PC-3 (cell line): ENCODE results near the gene CEP95. TPM values are rescaled to one million over a fixed set of nuclear protein-coding genes. Genes with fewer than 3 reads are reported as not detected.
A peak's percentile ranks its signal among the peaks of the same experiment; 100 is the strongest.

Source experiments
- ATAC-seq: fragments of 200-7000 bp; cut with Tn5 transposase; 2 replicates; pipeline ENCODE4 v1.9.1; 2020; ENCODE audit warnings: mild to moderate bottlenecking, moderate library complexity
- BruUV-seq: library from RNA; stranded (reverse); fragments of 400-500 nt; replicated peaks from 2 replicates; lab custom pipeline; 2021; lab: Mats Ljungman, UMichigan
- CTCF ChIA-PET: fragments of 300-600 bp; sonication (Branson Sonifier 250); formaldehyde crosslinking; loops from one replicate; lab custom pipeline; 2022; ENCODE audit warnings: antibody characterized with exemption; lab: Charles Lee
- POLR2A ChIA-PET: fragments of 300-600 bp; sonication (Branson Sonifier 250); formaldehyde crosslinking; loops from one replicate; lab custom pipeline; 2022; ENCODE audit warnings: antibody characterized with exemption; ENCODE audit not compliant: unreplicated experiment; lab: Charles Lee
- DNase-seq: peaks from one replicate; pipeline ENCODE4 v3.0.0-alpha.2; 2015
- H2AFZ ChIP-seq: fragments of 300-600 bp; sonication (generic); 2 replicates; pipeline ENCODE4 v1.6.0; 2016; ENCODE audit warnings: antibody characterized with exemption, low read length
- H3F3A ChIP-seq: fragments of 300-600 bp; sonication (generic); one replicate; pipeline ENCODE4 v1.6.0; 2017; ENCODE audit warnings: antibody characterized with exemption, low read length, control low read depth, mild to moderate bottlenecking; ENCODE audit not compliant: unreplicated experiment
- H3K27ac ChIP-seq: fragments of 300-600 bp; sonication (generic); 2 replicates; pipeline ENCODE4 v1.5.1; 2016; ENCODE audit warnings: mild to moderate bottlenecking, low read length
- H3K27me3 ChIP-seq: fragments of 300-600 bp; sonication (generic); 2 replicates; pipeline ENCODE4 v1.6.1; 2016; ENCODE audit warnings: low read length, mixed read lengths
- H3K36me3 ChIP-seq: fragments of 300-600 bp; sonication (generic); 2 replicates; pipeline ENCODE4 v1.6.1; 2016; ENCODE audit warnings: low read depth, mixed run types, low read length, mixed read lengths
- H3K4me1 ChIP-seq: fragments of 300-600 bp; sonication (generic); 2 replicates; pipeline ENCODE4 v1.5.1; 2016; ENCODE audit warnings: low read length; ENCODE audit not compliant: insufficient read depth
- H3K4me2 ChIP-seq: fragments of 300-600 bp; sonication (generic); 2 replicates; pipeline ENCODE4 v1.6.0; 2016; ENCODE audit warnings: low read length
- H3K4me3 ChIP-seq: fragments of 300-600 bp; sonication (generic); 2 replicates; pipeline ENCODE4 v1.5.1; 2016; ENCODE audit warnings: mild to moderate bottlenecking, low read length, mixed read lengths
- H3K79me2 ChIP-seq: fragments of 300-600 bp; sonication (generic); 2 replicates; pipeline ENCODE4 v1.6.1; 2017; ENCODE audit warnings: low read length, mixed read lengths
- H3K9ac ChIP-seq: fragments of 300-600 bp; sonication (generic); 2 replicates; pipeline ENCODE4 v1.6.0; 2016; ENCODE audit warnings: mild to moderate bottlenecking, low read length
- H3K9me2 ChIP-seq: fragments of 300-600 bp; sonication (generic); replicated peaks from 2 replicates; pipeline ENCODE4 v1.6.1; 2016; ENCODE audit warnings: mixed run types, low read length, mixed read lengths
- H3K9me3 ChIP-seq: fragments of 300-600 bp; sonication (generic); 2 replicates; pipeline ENCODE4 v1.6.1; 2016; ENCODE audit warnings: low read length, mixed read lengths
- H4K20me1 ChIP-seq: fragments of 300-600 bp; sonication (generic); 2 replicates; pipeline ENCODE4 v1.6.1; 2016; ENCODE audit warnings: low read length, mixed read lengths
- CTCF ChIP-seq: fragments of 300-600 bp; sonication (generic); conservative IDR thresholded peaks from 2 replicates; pipeline ENCODE4 v1.5.1; 2017; ENCODE audit warnings: antibody characterized with exemption, low read depth, mild to moderate bottlenecking, low read length
- EZH2 ChIP-seq: fragments of 300-600 bp; sonication (generic); IDR thresholded peaks from one replicate; pipeline ENCODE4 v1.6.1; 2017; ENCODE audit warnings: antibody characterized with exemption, mild to moderate bottlenecking, low read length; ENCODE audit not compliant: unreplicated experiment
- EZH2phosphoT487 ChIP-seq: fragments of 300-600 bp; sonication (generic); IDR thresholded peaks from 2 replicates; pipeline ENCODE4 v1.6.1; 2018; ENCODE audit warnings: mild to moderate bottlenecking, antibody characterized with exemption, low read length, borderline replicate concordance
- intact Hi-C: fragments of 100-400 bp; cut with micrococcal nuclease; formaldehyde crosslinking; loops from 2 replicates; pipeline ENCODE4 v1.9.0; 2023
- total RNA-seq: library from RNA; depleted of rRNA; stranded (reverse); fragments of >200 nt; gene quantifications from 2 replicates; pipeline ENCODE4 v1.2.3, GENCODE V29; 2014

CEP95 gene
- total RNA-seq, 1 experiment from 2014 or later = 32.4 TPM

- DNase-seq (no peak), ATAC-seq (no peak)
- no peak for TF ChIP-seq EZH2phosphoT487
- TF ChIP-seq CTCF = no peak
- TF ChIP-seq EZH2 = no peak
- H3K4me1 ChIP-seq = peaks cover 66% of the 10 kb centered on the region
- H3K9me2 ChIP-seq = no peaks in the 10 kb centered on the region
- intact Hi-C loops = no loop called here
- H3K27me3 ChIP-seq = no peaks in the 10 kb centered on the region
- peaks cover 51% of the 10 kb centered on the region for H3F3A ChIP-seq
- H3K79me2 ChIP-seq = peaks cover 79% of the 10 kb centered on the region
- peak overlapping the region; percentile 86 for H3K4me2 ChIP-seq
- H3K36me3 ChIP-seq = peaks cover 73% of the 10 kb centered on the region
- H2AFZ ChIP-seq = no peak overlapping the region
- ChIA-PET CTCF (no interaction called here), POLR2A (no interaction called here)
- BruUV-seq = no TSS peak
- H4K20me1 ChIP-seq = peaks cover 81% of the 10 kb centered on the region
- peak overlapping the region; percentile 86 for H3K4me3 ChIP-seq
- no peak overlapping the region for H3K27ac ChIP-seq
- H3K9ac ChIP-seq = no peak overlapping the region; the same call in 1 of the 2 replicates
- no peaks in the 10 kb centered on the region for H3K9me3 ChIP-seq
Measured at GRCh38 chr17:64503341-64503740, 3.4 kb upstream of the CEP95 start.

- ChIA-PET CTCF (no interaction called here), POLR2A (no interaction called here)
- peaks cover 62% of the 10 kb centered on the region for H3K4me1 ChIP-seq
- peak overlapping the region; percentile 97 for H3K9ac ChIP-seq
- no peak overlapping the region for H3K27ac ChIP-seq
- peak overlapping the region; percentile 86 for H3K4me2 ChIP-seq
- no peak for DNase-seq
- H3K27me3 ChIP-seq = no peaks in the 10 kb centered on the region
- H3K4me3 ChIP-seq = peak overlapping the region; percentile 86
- intact Hi-C loops = no loop called here
- peaks cover 87% of the 10 kb centered on the region for H3K79me2 ChIP-seq
- peaks cover 43% of the 10 kb centered on the region for H3F3A ChIP-seq
- H4K20me1 ChIP-seq = peaks cover 80% of the 10 kb centered on the region
- H3K36me3 ChIP-seq = peaks cover 68% of the 10 kb centered on the region
- H3K9me2 ChIP-seq = no peaks in the 10 kb centered on the region
- no TSS peak for BruUV-seq
- TF ChIP-seq EZH2 = no peak
- TF ChIP-seq EZH2phosphoT487 = no peak
- no peak for TF ChIP-seq CTCF
- no peaks in the 10 kb centered on the region for H3K9me3 ChIP-seq
- no peak for ATAC-seq
- no peak overlapping the region for H2AFZ ChIP-seq
Measured at GRCh38 chr17:64503821-64504768, 2.7 kb upstream of the CEP95 start.
